T-helper 9 cell (primary cell): ENCODE results near the gene AP4E1.
"Not testable (repeated sequence)": the region's sequence is repeated elsewhere in the genome, so short reads cannot be mapped to it uniquely, and the experiment has no call there.

Experiments
- DNase-seq: peaks from one replicate; pipeline ENCODE4 v3.0.0-alpha.2; 2020
- total RNA-seq, 2 donors: gene quantifications; one replicate each; lab custom pipeline; 2026; lab: John Stamatoyannopoulos, UW

Gene AP4E1
- 17.9 to 39.7 reads per million in 2 donors for total RNA-seq

- DNase-seq: peak; percentile 95
These were observed at the start of gene AP4E1 for GRCh38 chr15:50908209-50909009. Gene AP4E1 (plus strand): TSS chr15:50908683. CDS start chr15:50908779, 96 bp downstream.

GRCh38 chr15:50860824-50861223 lies 47.7 kb upstream of the AP4E1 start:
- DNase-seq: no peak

GRCh38 chr15:50862553-50862952 lies 45.9 kb upstream of the AP4E1 start:
- no peak for DNase-seq

GRCh38 chr15:50864873-50865272 lies 43.6 kb upstream of the AP4E1 start:
- DNase-seq: no peak

- DNase-seq: no peak
These were observed 42.7 kb upstream of the AP4E1 start for GRCh38 chr15:50865515-50866353.

- DNase-seq: no peak
These were observed 36.7 kb upstream of the AP4E1 start for GRCh38 chr15:50871832-50872231.

- DNase-seq: no peak
These were observed 35.6 kb upstream of the AP4E1 start for GRCh38 chr15:50872832-50873426.

- no peak for DNase-seq
These were observed 34.5 kb upstream of the AP4E1 start for GRCh38 chr15:50873935-50874361.

- not testable (repeated sequence) for DNase-seq
These were observed 33.2 kb upstream of the AP4E1 start for GRCh38 chr15:50875238-50875637.

GRCh38 chr15:50876260-50876988 lies 32.1 kb upstream of the AP4E1 start:
- DNase-seq: no peak

GRCh38 chr15:50876989-50877360 lies 31.5 kb upstream of the AP4E1 start:
- DNase-seq: peak; percentile 59

GRCh38 chr15:50879016-50879617 lies 29.4 kb upstream of the AP4E1 start:
- DNase-seq: no peak

- no peak for DNase-seq
These were observed 28.3 kb upstream of the AP4E1 start for GRCh38 chr15:50880206-50880605.

GRCh38 chr15:50880651-50881114 lies 27.8 kb upstream of the AP4E1 start:
- no peak for DNase-seq

- DNase-seq: no peak
These were observed 27.1 kb upstream of the AP4E1 start for GRCh38 chr15:50881121-50882048.

GRCh38 chr15:50883903-50884302 lies 24.6 kb upstream of the AP4E1 start:
- DNase-seq: no peak

GRCh38 chr15:50884540-50884939 lies 23.9 kb upstream of the AP4E1 start:
- DNase-seq: no peak

- no peak for DNase-seq
These were observed 22.4 kb upstream of the AP4E1 start for GRCh38 chr15:50886139-50886467.

GRCh38 chr15:50886611-50887345 lies 21.7 kb upstream of the AP4E1 start:
- no peak for DNase-seq

GRCh38 chr15:50888054-50888453 lies 20.4 kb upstream of the AP4E1 start:
- no peak for DNase-seq
